Skin epidermis (tissue), 12 donors: ENCODE results near the gene ST3GAL4.
A peak's percentile ranks its signal among the peaks of the same experiment; 100 is the strongest.

Experiments
- H3K27ac ChIP-seq, 21 experiments: fragments of 200-600 bp; sonication (generic) in 11 of 21; one replicate each; pipeline ENCODE4 v1.5.0; 2020; ENCODE audit warnings: mild to moderate bottlenecking in 3 of 21, inconsistent platforms in 2 of 21, moderate library complexity in 2 of 21
- H3K4me3 ChIP-seq, 7 experiments: fragments of 200-600 bp; sonication (generic) in 2 of 7; one replicate each; pipeline ENCODE4 v1.5.0; 2020; ENCODE audit warnings: inconsistent platforms in 2 of 7, mild to moderate bottlenecking in 2 of 7, moderate library complexity in 1 of 7

ST3GAL4 gene

DNA sequence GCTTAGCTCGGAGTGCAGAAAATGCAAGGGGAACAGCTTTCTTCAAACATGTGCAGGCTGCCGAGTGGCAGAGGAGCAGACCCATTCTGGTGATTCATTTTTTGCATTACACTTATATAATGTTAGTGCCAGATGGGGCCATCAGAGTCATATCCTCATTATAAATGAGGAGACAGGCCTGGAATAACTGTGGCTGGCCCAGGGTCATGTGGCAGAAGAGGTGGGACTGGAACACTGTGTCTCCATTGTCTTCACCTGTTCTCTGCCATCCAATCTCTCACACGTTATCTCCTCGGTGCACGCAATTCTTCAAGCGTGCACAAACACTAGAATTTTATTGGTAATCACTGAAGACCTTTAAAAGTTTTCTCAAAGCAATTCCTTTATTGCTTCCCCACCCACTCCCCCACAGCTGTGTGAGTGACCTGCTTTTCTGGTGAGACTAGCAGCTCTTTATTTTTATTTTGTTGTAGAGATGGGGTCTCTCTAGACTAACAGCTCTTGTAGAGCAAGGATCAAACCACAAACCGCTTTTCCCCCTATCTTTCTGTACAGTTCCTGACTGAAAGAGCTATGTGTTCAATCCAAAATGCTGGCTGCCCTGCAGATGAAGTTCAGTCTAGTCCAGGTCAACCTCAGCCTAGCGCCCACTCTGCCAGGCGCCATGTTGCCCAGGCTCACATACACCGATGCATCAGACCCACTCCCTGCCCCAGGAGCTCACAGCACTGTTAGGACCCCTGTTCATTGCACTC lies 75.3 kb downstream of the ST3GAL4 start:
- H3K27ac ChIP-seq: peak overlapping the region in 12 of 21 experiments; percentile 37 to 87 (median 70)

DNA sequence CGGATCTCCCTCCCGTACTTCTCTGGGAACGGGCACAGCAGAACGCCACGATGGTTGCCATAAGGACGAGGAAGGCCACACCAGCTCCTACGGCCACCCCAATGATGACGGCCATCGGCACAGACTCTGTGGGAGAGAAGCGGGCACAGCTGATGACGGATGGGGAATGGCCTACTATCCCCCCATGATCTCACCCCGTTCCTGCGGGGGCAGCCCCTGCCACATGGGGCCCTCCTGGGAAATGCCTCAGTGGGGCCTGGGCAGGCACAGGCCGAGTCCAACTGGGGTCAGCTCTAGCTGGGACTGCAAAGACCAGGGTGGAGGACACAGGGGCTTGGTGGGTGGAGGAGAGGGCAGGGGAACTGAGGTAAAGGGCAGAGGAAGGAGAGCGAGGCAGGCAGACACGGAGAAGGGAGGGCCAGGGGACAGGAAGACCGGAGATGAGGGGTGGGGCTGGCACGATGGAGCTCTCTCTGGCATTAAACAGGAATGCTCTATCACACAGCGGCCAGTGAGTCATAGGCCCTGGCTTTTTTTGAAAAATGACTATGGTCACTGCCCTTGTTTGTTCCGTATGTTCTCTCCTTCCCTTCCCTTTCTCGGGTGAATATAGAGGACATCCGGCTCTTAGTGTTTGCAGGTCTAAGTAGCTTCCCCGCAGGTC lies 76.0 kb downstream of the ST3GAL4 start:
- H3K4me3 ChIP-seq: no peak overlapping the region
- H3K27ac ChIP-seq: peak overlapping the region in 19 of 21 experiments; percentile 5 to 87 (median 63)

More for the DNA sequence above, 75.3 kb downstream of the ST3GAL4 start:
- H3K4me3 ChIP-seq: no peak overlapping the region

- Histone ChIP-seq H3K4me3 (no peak overlapping the region), H3K27ac (peak overlapping the region in 19 of 21 experiments; percentile 3 to 87 (median 63))
Measured at GRCh38 chr11:126432065-126432461, 76.6 kb downstream of the ST3GAL4 start.

DNA sequence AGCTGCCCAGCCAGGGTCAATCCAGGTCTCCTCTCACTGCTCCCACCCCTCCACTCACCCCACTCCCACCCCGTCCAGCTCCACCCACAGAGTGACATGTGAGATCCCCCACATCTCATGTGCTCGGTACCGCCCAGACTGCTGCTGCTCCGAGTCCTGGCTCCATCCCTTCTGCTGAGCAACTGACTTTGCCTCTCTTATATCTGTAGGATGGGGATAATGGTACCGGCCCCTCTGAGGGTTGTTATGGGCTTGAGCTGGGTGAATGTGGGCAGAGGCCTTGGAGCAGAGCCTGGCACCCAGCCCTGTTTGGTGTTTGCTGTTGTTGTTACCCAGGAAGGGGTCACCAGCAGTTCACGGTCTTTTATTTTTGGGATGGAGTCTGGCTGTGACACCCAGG lies 77.0 kb downstream of the ST3GAL4 start:
- peak overlapping the region in 17 of 21 experiments; percentile 3 to 87 (median 63) for H3K27ac ChIP-seq
- H3K4me3 ChIP-seq: no peak overlapping the region

DNA sequence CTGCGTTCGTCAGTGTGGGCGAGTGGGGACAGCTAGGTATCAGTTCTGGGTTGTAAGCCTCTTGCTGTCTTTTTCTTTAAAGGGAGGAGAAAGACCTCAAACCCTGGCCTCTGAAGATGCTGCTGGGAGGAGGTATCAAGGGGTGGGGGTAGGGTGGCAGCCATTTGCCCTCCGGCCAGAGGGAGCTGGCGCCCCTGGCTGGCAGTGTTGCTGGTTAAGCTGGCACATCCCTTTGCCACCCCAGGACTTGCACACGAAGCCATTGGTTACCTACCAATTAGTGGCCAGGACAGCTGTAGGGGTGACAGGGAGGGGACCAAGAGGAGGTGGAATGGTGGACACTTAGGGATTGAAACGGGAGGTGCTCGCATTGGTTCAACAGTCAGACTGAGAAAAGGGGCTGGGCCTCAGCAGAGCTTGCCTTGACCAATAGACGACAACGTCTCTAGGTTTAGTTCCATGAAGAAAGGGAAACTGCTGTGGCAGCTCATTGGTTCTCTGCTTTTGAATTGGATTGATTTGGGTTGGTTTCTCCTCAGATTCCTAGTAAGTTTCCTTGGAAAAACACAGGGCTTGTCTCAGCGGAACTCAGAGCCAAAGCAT lies 77.9 kb downstream of the ST3GAL4 start:
- Histone ChIP-seq H3K27ac (peak overlapping the region in 2 of 21 experiments; percentile 8 to 68), H3K4me3 (no peak overlapping the region)

DNA sequence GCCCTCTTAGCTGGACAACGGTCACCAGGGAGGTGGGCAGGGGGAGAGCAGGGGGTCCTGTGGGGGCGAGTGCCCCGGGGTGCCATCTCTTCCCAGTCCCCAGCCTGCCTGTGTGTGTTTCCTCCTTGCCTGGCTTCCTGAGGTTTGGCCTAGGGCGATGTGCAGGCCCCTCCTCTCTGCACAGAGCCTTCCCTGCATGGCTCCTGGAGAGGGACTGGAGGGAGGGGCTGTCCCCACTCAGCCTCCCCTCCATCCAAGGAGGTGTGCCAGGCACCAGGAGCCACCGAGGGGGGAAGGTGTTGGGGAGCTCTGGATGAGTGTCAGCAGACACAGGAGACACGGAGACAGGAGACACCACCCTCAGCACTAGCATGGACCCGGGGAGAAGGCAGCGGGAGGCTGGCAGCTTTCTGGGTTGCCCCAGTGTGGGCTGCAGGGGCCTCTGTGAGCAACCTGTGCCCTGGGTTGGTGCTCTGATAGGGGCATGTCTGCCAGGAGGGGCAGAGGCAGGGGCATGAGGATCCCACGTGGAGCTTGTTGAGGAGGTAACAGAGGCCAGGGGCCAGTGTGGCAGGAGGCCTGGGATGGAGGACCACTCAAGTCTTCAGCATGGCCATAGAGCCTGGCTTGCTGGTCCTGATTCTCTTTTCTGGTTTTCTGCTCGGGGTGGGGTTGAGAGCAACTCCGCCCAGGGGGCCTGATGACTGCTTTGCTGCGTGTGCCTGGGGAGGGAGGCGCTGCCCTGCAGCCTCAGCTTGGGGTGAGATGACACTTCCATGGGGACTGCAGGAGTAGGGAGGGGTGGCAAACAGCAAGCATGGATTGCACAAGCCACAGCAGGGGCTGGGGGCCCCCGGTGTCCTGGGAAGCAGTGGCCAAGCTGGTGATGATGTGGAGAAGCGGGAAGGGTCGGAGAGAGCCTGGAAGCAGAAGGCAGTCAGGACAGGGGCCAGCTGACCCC lies 78.8 kb downstream of the ST3GAL4 start:
- Histone ChIP-seq H3K27ac (no peak overlapping the region), H3K4me3 (no peak overlapping the region)

DNA sequence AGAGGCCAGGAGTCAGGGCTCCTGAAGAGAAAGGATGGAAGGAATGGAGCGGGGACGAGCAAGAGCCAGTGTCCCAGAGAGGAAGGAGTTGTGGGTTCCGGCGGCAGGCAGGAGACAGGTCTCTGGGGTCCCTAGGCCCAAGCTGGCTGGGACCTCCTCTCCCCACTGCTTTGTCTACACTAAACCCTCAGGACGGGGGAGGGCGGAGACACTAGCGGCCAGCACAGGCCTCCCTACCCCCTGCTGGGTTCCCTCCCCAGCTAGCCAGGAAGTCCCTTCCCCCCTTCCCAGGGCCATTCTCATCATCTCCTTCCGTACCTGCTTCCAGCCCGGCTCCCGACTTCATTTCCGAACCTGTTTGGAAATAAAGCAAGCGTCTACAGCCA lies 79.5 kb downstream of the ST3GAL4 start:
- no peak overlapping the region for H3K27ac ChIP-seq

GRCh38 chr11:126436209-126436755 lies 80.8 kb downstream of the ST3GAL4 start:
- Histone ChIP-seq H3K27ac (no peak overlapping the region), H3K4me3 (no peak overlapping the region)

More for the DNA sequence above, 79.5 kb downstream of the ST3GAL4 start:
- H3K4me3 ChIP-seq: no peak overlapping the region

GRCh38 chr11:126437731-126438130 lies 82.2 kb downstream of the ST3GAL4 start:
- no peak overlapping the region for H3K27ac ChIP-seq
- no peak overlapping the region for H3K4me3 ChIP-seq

DNA sequence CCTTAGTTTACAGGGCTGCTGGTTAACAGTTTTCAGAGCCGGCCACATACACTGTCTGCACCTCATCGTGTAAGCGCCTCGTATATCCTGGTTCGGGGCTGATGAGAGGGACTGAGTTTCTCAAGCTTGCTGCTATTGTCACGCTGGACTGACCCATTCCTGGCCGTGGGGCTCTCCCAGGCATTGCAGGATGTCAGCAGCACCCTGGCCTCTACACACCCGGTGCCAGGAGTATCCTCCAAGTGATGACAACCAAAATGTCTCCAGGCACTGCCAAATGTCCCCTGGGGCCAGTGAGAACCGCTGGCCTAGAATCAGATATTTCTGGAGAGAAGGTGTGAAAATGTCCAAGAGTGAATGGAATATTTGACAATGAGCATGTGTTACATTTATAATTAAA lies 82.8 kb downstream of the ST3GAL4 start:
- H3K27ac ChIP-seq: no peak overlapping the region
- no peak overlapping the region for H3K4me3 ChIP-seq

DNA sequence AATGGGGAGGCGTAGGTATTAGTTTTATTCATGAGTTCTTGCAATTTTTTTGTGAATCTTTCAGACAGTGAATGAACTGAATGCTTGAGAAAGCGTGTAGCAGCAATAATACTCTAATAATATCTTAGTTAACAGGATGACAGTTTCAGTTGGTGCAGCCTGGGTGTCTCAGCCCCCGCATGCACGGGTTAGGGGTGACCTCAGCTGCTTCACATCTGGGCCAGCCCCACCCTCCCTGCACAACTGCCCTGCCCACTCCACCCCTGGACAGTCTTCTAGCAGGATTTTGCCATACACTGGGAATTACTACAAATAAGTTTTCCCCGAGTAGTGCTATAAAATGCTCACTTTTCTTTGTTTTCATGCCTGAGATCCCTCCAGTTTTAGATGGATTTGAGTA lies 83.2 kb downstream of the ST3GAL4 start:
- H3K4me3 ChIP-seq: no peak overlapping the region
- H3K27ac ChIP-seq: no peak overlapping the region

- H3K27ac ChIP-seq: no peak overlapping the region
Measured at GRCh38 chr11:126440276-126440675, 84.8 kb downstream of the ST3GAL4 start.

DNA sequence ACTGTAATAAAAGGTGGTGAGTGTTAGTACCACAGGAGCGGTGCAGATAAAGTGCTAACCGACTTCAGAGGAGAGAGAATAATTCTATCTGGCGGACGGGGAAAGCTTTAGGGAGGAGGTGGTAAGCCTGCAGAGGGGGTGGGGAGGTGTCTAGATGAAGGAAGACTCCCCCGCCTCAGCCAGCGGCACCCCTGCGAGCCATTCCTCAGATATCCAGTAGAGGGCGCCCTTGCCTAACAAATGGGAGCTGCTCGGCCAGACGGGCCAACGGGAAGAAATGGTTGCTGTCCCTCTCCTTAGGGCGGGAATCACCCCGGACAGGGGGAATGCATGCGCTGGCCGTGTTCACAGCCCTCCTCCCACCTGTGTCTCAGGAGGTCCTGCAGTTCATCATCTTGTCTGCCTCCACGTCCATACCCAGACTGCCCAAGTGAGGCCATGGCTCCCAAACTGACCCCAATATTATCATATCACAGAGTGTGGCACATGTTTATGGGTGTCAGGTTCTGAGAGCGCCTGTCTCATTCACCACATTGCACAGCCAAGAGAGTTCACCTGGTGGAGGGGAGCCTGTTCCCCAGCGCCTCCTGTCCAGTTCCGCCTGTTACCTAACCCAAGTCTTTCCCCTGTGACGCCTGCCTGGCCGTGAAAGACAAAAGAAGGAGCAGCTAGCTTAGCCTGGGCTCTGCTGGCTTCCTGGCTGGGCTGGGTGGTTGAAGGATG lies 85.5 kb downstream of the ST3GAL4 start:
- Histone ChIP-seq H3K4me3 (no peak overlapping the region), H3K27ac (no peak overlapping the region)

More at GRCh38 chr11:126440276-126440675, 84.8 kb downstream of the ST3GAL4 start:
- H3K4me3 ChIP-seq: no peak overlapping the region

- no peak overlapping the region for H3K27ac ChIP-seq
Measured at GRCh38 chr11:126443120-126443519, 87.6 kb downstream of the ST3GAL4 start.

GRCh38 chr11:126444072-126444471 lies 88.6 kb downstream of the ST3GAL4 start:
- Histone ChIP-seq H3K27ac (no peak overlapping the region), H3K4me3 (no peak overlapping the region)

More at GRCh38 chr11:126443120-126443519, 87.6 kb downstream of the ST3GAL4 start:
- no peak overlapping the region for H3K4me3 ChIP-seq

DNA sequence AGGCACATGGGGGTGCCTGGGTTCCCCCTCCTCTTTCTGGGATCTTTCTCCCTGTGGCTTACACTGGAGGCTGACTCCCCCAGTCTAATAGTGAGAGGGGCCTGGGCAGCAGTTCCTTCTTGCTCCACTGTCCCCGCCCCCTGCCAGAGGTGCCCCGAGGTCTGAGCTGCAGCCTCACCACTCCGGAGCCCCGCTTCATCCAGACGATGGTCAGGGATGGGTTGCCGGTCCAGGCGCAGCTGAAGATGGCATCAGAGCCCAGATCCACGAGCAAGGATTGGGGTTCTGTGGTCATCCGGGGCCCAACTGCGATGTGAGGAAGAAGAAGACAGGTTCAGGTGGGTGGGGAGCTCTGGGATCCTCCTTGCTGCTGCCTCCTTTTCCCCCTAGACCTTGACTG lies 91.1 kb downstream of the ST3GAL4 start:
- Histone ChIP-seq H3K4me3 (no peak overlapping the region), H3K27ac (no peak overlapping the region)

GRCh38 chr11:126450198-126450597 lies 94.7 kb downstream of the ST3GAL4 start:
- H3K4me3 ChIP-seq: no peak overlapping the region

GRCh38 chr11:126450806-126451205 lies 95.3 kb downstream of the ST3GAL4 start:
- H3K27ac ChIP-seq: no peak overlapping the region
- no peak overlapping the region for H3K4me3 ChIP-seq

More at GRCh38 chr11:126450198-126450597, 94.7 kb downstream of the ST3GAL4 start:
- no peak overlapping the region for H3K27ac ChIP-seq
